Activated CD4-positive, alpha-beta T cell treated with anti-CD3 and anti-CD28 coated beads, Interleukin-2, amount 10 ng/mL, durations not matched to agents 7 days and 5 days (primary cell): ENCODE measurements around the gene MYL3. TPM values are rescaled to one million over a fixed set of nuclear protein-coding genes. Genes with fewer than 3 reads are reported as not detected.
A peak's percentile ranks its signal among the peaks of the same experiment; 100 is the strongest.

Experiments used
- CTCF ChIA-PET: fragments of 350-600 bp; sonication (Branson Sonifier 250); formaldehyde crosslinking; loops from one replicate; lab custom pipeline; 2021; ENCODE audit warnings: antibody characterized with exemption; lab: Charles Lee
- POLR2A ChIA-PET: fragments of 350-600 bp; sonication (Branson Sonifier 250); formaldehyde crosslinking; loops from one replicate; lab custom pipeline; 2021; ENCODE audit warnings: antibody characterized with exemption; lab: Charles Lee
- DNase-seq: peaks from one replicate; pipeline ENCODE4 v3.0.0-alpha.2; 2020
- H3K27ac Mint-ChIP-seq: one replicate; pipeline ENCODE4 v1.8.0; 2021; ENCODE audit warnings: mild to moderate bottlenecking, moderate library complexity, mixed read lengths
- H3K27me3 Mint-ChIP-seq: one replicate; pipeline ENCODE4 v1.8.0; 2021; ENCODE audit warnings: mixed read lengths
- H3K36me3 Mint-ChIP-seq: one replicate; pipeline ENCODE4 v1.8.0; 2021; ENCODE audit warnings: low read depth, mixed read lengths
- H3K4me1 Mint-ChIP-seq: one replicate; pipeline ENCODE4 v1.8.0; 2021; ENCODE audit warnings: mixed read lengths
- H3K4me3 Mint-ChIP-seq: one replicate; pipeline ENCODE4 v1.8.0; 2021; ENCODE audit warnings: mild to moderate bottlenecking, moderate library complexity, mixed read lengths
- H3K9me3 Mint-ChIP-seq: one replicate; pipeline ENCODE4 v1.8.0; 2021; ENCODE audit warnings: mixed read lengths
- total RNA-seq, 2 experiments: library from RNA; stranded (reverse); gene quantifications; one replicate each; pipeline ENCODE4 v1.2.3, GENCODE V29; 2021

MYL3 gene
- total RNA-seq, 2 experiments from 2014 or later: not detected

- CTCF ChIA-PET: interaction anchor here (0.6 to 1.5 kb wide), 5 partner anchors 40 to 573 kb away, joined by 3 to 6 read pairs (median 3); no protein-coding TSS in a partner anchor
- Mint-ChIP-seq H3K27ac (no peak overlapping the region), H3K36me3 (no peaks in the 10 kb centered on the region), H3K9me3 (peaks cover 6% of the 10 kb centered on the region), H3K4me1 (peaks cover 10% of the 10 kb centered on the region), H3K27me3 (peaks cover 13% of the 10 kb centered on the region), H3K4me3 (no peak overlapping the region)
- no peak for DNase-seq
- POLR2A ChIA-PET: interaction anchor here (0.7 kb wide), 2 partner anchors 140 to 248 kb away, joined by 3 read pairs; no protein-coding TSS in a partner anchor
Measured at GRCh38 chr3:46847744-46848143, 15.5 kb downstream of the MYL3 start.

DNA sequence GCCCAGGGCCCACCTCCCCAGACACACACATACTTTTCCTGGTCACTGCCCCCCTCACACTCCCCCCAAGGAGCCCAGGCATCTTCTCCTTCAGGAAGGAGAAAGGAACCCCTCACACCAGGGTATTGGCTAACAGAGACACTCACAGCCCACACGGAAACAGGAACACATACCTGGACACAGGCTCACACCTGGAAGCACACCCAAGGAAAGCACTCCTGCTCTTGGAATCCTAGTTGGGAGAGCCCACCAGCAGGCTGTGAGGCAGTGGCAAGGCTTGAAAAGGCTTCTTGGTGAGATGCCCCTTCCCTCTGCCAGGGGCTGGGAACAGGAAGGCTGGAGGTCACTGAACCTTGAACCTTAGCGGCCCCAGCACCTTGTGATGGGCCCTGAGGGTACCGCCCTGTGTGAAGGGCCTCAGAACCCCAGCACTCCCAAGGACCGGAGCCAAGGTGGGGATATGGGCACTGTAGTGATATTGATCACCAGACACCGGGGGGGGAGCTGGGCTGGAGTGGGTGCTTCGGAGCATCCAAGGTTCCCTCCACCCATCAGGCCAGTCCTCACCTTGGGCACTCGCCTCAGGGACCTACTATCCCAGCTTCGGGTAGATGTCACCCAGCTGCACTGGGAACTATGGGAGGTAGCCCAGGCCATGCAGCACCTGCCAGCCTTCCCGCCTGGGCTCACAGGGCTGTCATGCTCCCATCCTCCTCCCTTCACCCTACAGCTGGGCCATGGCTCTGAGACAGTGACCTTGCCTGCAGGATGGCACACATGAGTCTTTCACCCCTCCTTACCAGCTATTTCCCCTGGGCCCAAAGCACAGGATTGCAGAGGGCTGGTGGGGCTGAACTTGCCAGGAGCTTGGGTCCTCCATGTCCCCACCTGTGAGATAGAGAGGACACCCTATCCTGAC, 16.4 kb downstream of the MYL3 start:
- peak overlapping the region; percentile 50 for H3K4me3 Mint-ChIP-seq
- peaks cover 10% of the 10 kb centered on the region for H3K4me1 Mint-ChIP-seq
- peaks cover 6% of the 10 kb centered on the region for H3K9me3 Mint-ChIP-seq
- ChIA-PET CTCF (interaction anchor here (0.6 to 1.8 kb wide), 10 partner anchors 12 to 1983 kb away, joined by 3 to 7 read pairs (median 4); partner anchors contain the start of gene ALS2CL), POLR2A (interaction anchor here (0.7 to 1.5 kb wide), 2 partner anchors 13 to 141 kb away, joined by 3 read pairs; no protein-coding TSS in a partner anchor)
- H3K36me3 Mint-ChIP-seq: no peaks in the 10 kb centered on the region
- peaks cover 18% of the 10 kb centered on the region for H3K27me3 Mint-ChIP-seq
- H3K27ac Mint-ChIP-seq: peak overlapping the region; percentile 13
- DNase-seq: no peak

- ChIA-PET POLR2A (interaction anchor here (1.5 kb wide), 1 partner anchor 14 kb away, joined by 3 read pairs; no protein-coding TSS in a partner anchor), CTCF (interaction anchor here (0.6 to 1.8 kb wide), 8 partner anchors 10 to 1984 kb away, joined by 3 to 7 read pairs (median 4); partner anchors contain the start of gene ALS2CL)
- Mint-ChIP-seq H3K4me3 (peak overlapping the region; percentile 54), H3K27ac (peak overlapping the region; percentile 73), H3K4me1 (peaks cover 10% of the 10 kb centered on the region), H3K27me3 (peaks cover 23% of the 10 kb centered on the region), H3K9me3 (peaks cover 12% of the 10 kb centered on the region), H3K36me3 (no peaks in the 10 kb centered on the region)
- DNase-seq: peak; percentile 69
Measured at GRCh38 chr3:46845860-46846623, 17.2 kb downstream of the MYL3 start.

- Mint-ChIP-seq H3K36me3 (no peaks in the 10 kb centered on the region), H3K9me3 (peaks cover 17% of the 10 kb centered on the region), H3K4me1 (peaks cover 10% of the 10 kb centered on the region), H3K27me3 (peaks cover 25% of the 10 kb centered on the region), H3K4me3 (peak overlapping the region; percentile 54), H3K27ac (peak overlapping the region; percentile 73)
- DNase-seq: no peak
- ChIA-PET CTCF (interaction anchor here (1.0 to 1.8 kb wide), 7 partner anchors 9 to 516 kb away, joined by 3 to 7 read pairs (median 4); partner anchors contain the start of gene ALS2CL), POLR2A (interaction anchor here (1.5 kb wide), 1 partner anchor 15 kb away, joined by 3 read pairs; no protein-coding TSS in a partner anchor)
Measured at GRCh38 chr3:46845397-46845859, 17.8 kb downstream of the MYL3 start.

- peaks cover 20% of the 10 kb centered on the region for H3K9me3 Mint-ChIP-seq
- no peak overlapping the region for H3K27ac Mint-ChIP-seq
- peaks cover 10% of the 10 kb centered on the region for H3K4me1 Mint-ChIP-seq
- ChIA-PET POLR2A (interaction anchor here (1.5 kb wide), 1 partner anchor 15 kb away, joined by 3 read pairs; no protein-coding TSS in a partner anchor), CTCF (interaction anchor here (1.0 to 1.8 kb wide), 5 partner anchors 8 to 516 kb away, joined by 3 to 7 read pairs (median 5); no protein-coding TSS in a partner anchor)
- H3K36me3 Mint-ChIP-seq: no peaks in the 10 kb centered on the region
- peak overlapping the region; percentile 54 for H3K4me3 Mint-ChIP-seq
- H3K27me3 Mint-ChIP-seq: peaks cover 26% of the 10 kb centered on the region
- DNase-seq: no peak
Measured at GRCh38 chr3:46844881-46845312, 18.3 kb downstream of the MYL3 start.

DNA sequence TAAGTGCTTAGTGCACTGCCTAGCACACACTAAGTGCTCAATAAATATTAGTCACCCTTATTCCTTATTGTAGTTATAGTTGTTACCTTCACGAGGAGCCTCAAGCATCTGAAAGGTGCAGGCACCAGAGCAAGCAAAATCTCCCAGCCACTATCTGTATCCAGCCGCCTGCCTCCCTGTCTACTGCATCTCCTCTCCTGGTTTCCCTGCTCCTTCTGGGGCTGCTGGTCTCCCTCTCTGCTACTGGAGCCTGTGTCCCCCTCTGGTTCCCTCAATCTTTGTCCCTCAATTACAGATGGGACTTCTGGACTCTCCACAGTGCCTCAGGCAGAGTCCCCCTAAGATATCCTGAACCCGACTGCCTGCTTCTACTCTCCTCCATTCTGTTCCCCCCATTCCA, 18.8 kb downstream of the MYL3 start:
- H3K4me3 Mint-ChIP-seq: no peak overlapping the region
- CTCF ChIA-PET: no interaction called here
- peaks cover 21% of the 10 kb centered on the region for H3K9me3 Mint-ChIP-seq
- POLR2A ChIA-PET: no interaction called here
- H3K27ac Mint-ChIP-seq: no peak overlapping the region
- peaks cover 1% of the 10 kb centered on the region for H3K36me3 Mint-ChIP-seq
- H3K27me3 Mint-ChIP-seq: peaks cover 26% of the 10 kb centered on the region
- H3K4me1 Mint-ChIP-seq: peaks cover 10% of the 10 kb centered on the region
- no peak for DNase-seq

GRCh38 chr3:46843508-46843907, 19.7 kb downstream of the MYL3 start:
- ChIA-PET POLR2A (no interaction called here), CTCF (no interaction called here)
- H3K36me3 Mint-ChIP-seq: peaks cover 4% of the 10 kb centered on the region
- peaks cover 30% of the 10 kb centered on the region for H3K27me3 Mint-ChIP-seq
- peaks cover 27% of the 10 kb centered on the region for H3K9me3 Mint-ChIP-seq
- no peak for DNase-seq
- H3K27ac Mint-ChIP-seq: no peak overlapping the region
- H3K4me3 Mint-ChIP-seq: no peak overlapping the region
- H3K4me1 Mint-ChIP-seq: peaks cover 10% of the 10 kb centered on the region

DNA sequence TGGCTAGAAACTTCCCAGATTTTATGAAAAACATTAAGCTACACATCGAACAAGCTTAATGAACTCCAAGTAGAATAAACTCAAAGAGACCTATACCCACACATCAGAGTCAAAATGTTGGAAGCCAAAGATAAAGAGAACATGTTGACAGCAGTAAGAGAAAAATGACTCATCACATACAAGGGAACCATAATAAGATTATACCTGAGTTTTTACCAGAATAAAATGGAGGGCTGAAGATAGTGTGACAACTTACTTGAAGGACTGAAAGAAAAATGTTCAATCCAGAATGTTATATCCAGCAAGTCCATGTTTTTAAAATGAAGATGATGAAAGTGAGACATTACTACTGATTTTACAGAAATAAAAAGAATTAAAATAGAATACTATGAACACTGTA, 22.8 kb downstream of the MYL3 start:
- CTCF ChIA-PET: no interaction called here

DNA sequence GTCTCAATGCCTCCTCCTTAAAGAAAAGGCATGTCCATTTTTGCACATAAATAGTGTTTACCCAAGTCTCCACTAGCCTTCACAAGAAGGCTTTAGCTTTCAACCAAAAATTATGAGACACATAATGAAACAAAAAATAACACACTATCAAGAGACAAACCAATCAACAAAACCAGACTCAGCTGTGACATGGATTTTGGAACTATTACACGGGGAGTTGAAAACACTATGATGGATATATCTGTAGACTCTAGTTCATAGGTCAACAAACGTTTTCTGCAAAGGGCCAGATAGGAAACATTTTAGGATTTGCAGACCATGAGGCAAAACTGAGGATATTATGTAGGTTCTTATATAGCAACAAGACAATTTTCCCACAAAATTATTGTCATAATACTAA, 24.9 kb downstream of the MYL3 start:
- ChIA-PET CTCF (no interaction called here), POLR2A (no interaction called here)
- Mint-ChIP-seq H3K4me3 (no peak overlapping the region), H3K4me1 (no peaks in the 10 kb centered on the region), H3K9me3 (peaks cover 33% of the 10 kb centered on the region), H3K27ac (no peak overlapping the region), H3K27me3 (peaks cover 24% of the 10 kb centered on the region), H3K36me3 (peaks cover 7% of the 10 kb centered on the region)
- DNase-seq: no peak

More for the DNA sequence above, 22.8 kb downstream of the MYL3 start:
- Mint-ChIP-seq H3K9me3 (peaks cover 34% of the 10 kb centered on the region), H3K36me3 (peaks cover 7% of the 10 kb centered on the region), H3K4me3 (no peak overlapping the region), H3K27me3 (peaks cover 32% of the 10 kb centered on the region), H3K27ac (no peak overlapping the region), H3K4me1 (peaks cover 4% of the 10 kb centered on the region)
- DNase-seq: no peak
- POLR2A ChIA-PET: no interaction called here

DNA sequence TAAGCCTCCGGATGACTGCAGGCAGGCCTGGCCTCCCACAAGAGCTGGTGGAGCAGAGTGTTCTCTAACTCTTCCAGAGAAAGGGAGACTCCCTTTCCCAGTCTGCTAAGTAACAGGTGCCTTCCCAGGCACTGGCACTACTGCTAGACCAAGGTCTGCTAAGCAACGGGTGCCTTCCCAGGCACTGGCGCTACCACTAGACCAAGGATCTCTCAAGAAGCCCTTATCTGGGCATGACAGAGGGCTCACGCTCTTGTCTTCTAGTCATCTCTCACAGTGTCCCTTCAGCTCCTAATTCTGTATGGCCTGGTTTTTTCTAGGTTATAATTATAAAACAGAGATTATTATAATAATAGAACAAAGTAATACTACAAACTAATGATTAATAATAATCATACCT, 27.8 kb downstream of the MYL3 start:
- CTCF ChIA-PET: interaction anchor here (1.6 to 2.0 kb wide), 2 partner anchors 10 kb away, joined by 4 to 7 read pairs; no protein-coding TSS in a partner anchor
- Mint-ChIP-seq H3K36me3 (peaks cover 7% of the 10 kb centered on the region), H3K4me3 (no peak overlapping the region), H3K9me3 (peaks cover 17% of the 10 kb centered on the region), H3K27me3 (peaks cover 8% of the 10 kb centered on the region), H3K27ac (no peak overlapping the region), H3K4me1 (no peaks in the 10 kb centered on the region)
- no peak for DNase-seq
- POLR2A ChIA-PET: no interaction called here

- Mint-ChIP-seq H3K27me3 (peaks cover 6% of the 10 kb centered on the region), H3K36me3 (peaks cover 7% of the 10 kb centered on the region), H3K4me1 (no peaks in the 10 kb centered on the region), H3K9me3 (peaks cover 14% of the 10 kb centered on the region), H3K4me3 (no peak overlapping the region), H3K27ac (no peak overlapping the region)
- CTCF ChIA-PET: interaction anchor here (2.0 kb wide), 1 partner anchor 11 kb away, joined by 7 read pairs; no protein-coding TSS in a partner anchor
- POLR2A ChIA-PET: no interaction called here
- no peak for DNase-seq
Measured at GRCh38 chr3:46835054-46835453, 28.2 kb downstream of the MYL3 start.
